Kidney (tissue), 14 donors: ENCODE results near the gene CORO2A. TPM values are rescaled to one million over a fixed set of nuclear protein-coding genes. Genes with fewer than 3 reads are reported as not detected.

Experiments used
- DNase-seq, 5 donors: peaks; one replicate each; pipeline ENCODE4 v3.0.0-alpha.2; 2013 to 2020
- FAIRE-seq: peaks from 2 replicates; lab custom pipeline; 2012; peaks lifted over from hg19 to GRCh38; lab: Jason Lieb, UNC
- H3K27ac ChIP-seq, 2 donors: one replicate each; pipeline ENCODE4 v1.7.0; 2013; ENCODE audit warnings: low read depth in 2 of 2, low read length in 2 of 2, inconsistent platforms in 1 of 2
- H3K27me3 ChIP-seq: one replicate; pipeline ENCODE4 v1.7.1; 2013; ENCODE audit warnings: low read length, inconsistent platforms; ENCODE audit not compliant: control insufficient read depth, insufficient read depth
- H3K36me3 ChIP-seq, 3 donors: one replicate each; pipeline versions ENCODE4 v1.7.0 to v1.7.1; 2013; ENCODE audit warnings: low read length in 3 of 3, control low read depth in 1 of 3, inconsistent platforms in 1 of 3; ENCODE audit not compliant: insufficient read depth in 3 of 3, control insufficient read depth in 2 of 3
- H3K4me1 ChIP-seq, 3 donors: one replicate each; pipeline versions ENCODE4 v1.7.0 to v1.7.1; 2013; ENCODE audit warnings: low read length in 3 of 3, inconsistent platforms in 1 of 3, low read depth in 1 of 3; ENCODE audit not compliant: control insufficient read depth in 2 of 3, insufficient read depth in 2 of 3
- H3K4me3 ChIP-seq, 3 donors: one replicate each; pipeline versions ENCODE4 v1.7.0 to v1.8.1; 2013; ENCODE audit warnings: low read length in 3 of 3, control low read depth in 1 of 3, inconsistent platforms in 1 of 3
- H3K9ac ChIP-seq, 3 donors: one replicate each; pipeline versions ENCODE4 v1.7.0 to v1.7.1; 2013; ENCODE audit warnings: low read length in 3 of 3, control low read depth in 1 of 3, inconsistent platforms in 1 of 3
- H3K9me3 ChIP-seq, 3 donors: one replicate each; pipeline versions ENCODE4 v1.7.0 to v1.7.1; 2013; ENCODE audit warnings: low read length in 3 of 3, control low read depth in 1 of 3, inconsistent platforms in 1 of 3; ENCODE audit not compliant: control insufficient read depth in 2 of 3, insufficient read depth in 1 of 3
- intact Hi-C: fragments of 100-400 bp; cut with DNase I; formaldehyde crosslinking; loops from one replicate; pipeline ENCODE4 v1.11.1; 2022
- polyA plus RNA-seq: library from polyadenylated mRNA; stranded (reverse); fragments of 350-450 nt; fragmentation: Illumina TruSeq; extraction: RNeasy Lipid Tissue Mini Kit (QIAGEN cat#74804); gene quantifications from one replicate; pipeline ENCODE4 v1.2.3, GENCODE V29; 2014; ENCODE audit warnings: low read depth, low replicate concordance; ENCODE audit not compliant: insufficient read depth
- total RNA-seq: library from RNA; stranded (reverse); fragmentation: NEBNext Ultra II Directional; extraction: Animal tissue kit (Norgen Biotek cat#: 25700); gene quantifications from one replicate; pipeline ENCODE4 v1.2.1, GENCODE V29; 2021
- TF ChIP-seq, protein P1 (sequence below): IDR thresholded peaks from 3 replicates; pipeline ENCODE4 v1.5.1; 2012; ENCODE audit warnings: mild to moderate bottlenecking, moderate library complexity, borderline replicate concordance; ENCODE audit not compliant: insufficient read depth; ENCODE audit errors: extremely low read depth
- donor health status: control.
- donor health status: control.
- donor health status: control.
- donor health status: control.
- donor health status: control.
- donor health status: DM: yes; HTN: yes; CAD: no.
- donor health status: Normal renal cell carcinoma (clear cell type).

Gene CORO2A
- total and polyA plus RNA-seq, 2 donors from 2014 or later: 0.90 to 5.3 TPM

DNA sequence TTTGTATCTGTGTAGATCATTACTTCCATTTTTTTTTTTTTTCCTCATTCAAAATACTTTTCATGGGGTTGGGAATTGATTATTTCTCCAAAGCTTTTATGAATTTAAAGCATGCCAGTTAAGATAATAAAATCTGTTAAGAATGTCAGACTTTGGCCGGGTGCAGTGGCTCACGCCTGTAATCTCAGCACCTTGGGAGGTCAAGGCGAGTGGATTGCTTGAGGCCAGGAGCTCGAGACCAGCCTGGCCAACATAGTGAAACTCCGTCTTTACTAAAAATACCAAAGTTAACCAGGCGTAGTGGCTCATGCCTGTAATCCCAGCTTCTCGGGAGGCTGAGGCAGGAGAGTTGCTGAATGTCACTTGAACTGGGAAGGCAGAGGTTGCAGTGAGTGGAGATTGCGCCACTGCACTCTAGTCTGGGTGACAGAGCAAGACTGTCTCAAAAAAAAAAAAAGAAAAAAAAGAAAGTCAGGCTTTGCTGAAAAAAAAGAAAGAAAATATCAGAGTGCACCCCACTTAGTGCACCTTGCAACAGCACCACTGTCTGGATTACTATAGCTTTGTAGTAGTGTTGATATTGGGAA lies 44.6 kb upstream of the CORO2A start:
- Histone ChIP-seq H3K4me1 (no peaks in the 10 kb centered on the region), H3K36me3 (no peaks in the 10 kb centered on the region), H3K9me3 (no peaks in the 10 kb centered on the region), H3K27me3 (no peaks in the 10 kb centered on the region), H3K27ac (no peak overlapping the region), H3K9ac (no peak overlapping the region), H3K4me3 (no peak overlapping the region)
- TF ChIP-seq, protein P1, sequence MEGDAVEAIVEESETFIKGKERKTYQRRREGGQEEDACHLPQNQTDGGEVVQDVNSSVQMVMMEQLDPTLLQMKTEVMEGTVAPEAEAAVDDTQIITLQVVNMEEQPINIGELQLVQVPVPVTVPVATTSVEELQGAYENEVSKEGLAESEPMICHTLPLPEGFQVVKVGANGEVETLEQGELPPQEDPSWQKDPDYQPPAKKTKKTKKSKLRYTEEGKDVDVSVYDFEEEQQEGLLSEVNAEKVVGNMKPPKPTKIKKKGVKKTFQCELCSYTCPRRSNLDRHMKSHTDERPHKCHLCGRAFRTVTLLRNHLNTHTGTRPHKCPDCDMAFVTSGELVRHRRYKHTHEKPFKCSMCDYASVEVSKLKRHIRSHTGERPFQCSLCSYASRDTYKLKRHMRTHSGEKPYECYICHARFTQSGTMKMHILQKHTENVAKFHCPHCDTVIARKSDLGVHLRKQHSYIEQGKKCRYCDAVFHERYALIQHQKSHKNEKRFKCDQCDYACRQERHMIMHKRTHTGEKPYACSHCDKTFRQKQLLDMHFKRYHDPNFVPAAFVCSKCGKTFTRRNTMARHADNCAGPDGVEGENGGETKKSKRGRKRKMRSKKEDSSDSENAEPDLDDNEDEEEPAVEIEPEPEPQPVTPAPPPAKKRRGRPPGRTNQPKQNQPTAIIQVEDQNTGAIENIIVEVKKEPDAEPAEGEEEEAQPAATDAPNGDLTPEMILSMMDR: no peak
- intact Hi-C loops: no loop called here
- FAIRE-seq: no peak
- no peak for DNase-seq

- H3K27me3 ChIP-seq: no peaks in the 10 kb centered on the region
- no peaks in the 10 kb centered on the region for H3K36me3 ChIP-seq
- DNase-seq (no peak), FAIRE-seq (no peak)
- no peaks in the 10 kb centered on the region for H3K9me3 ChIP-seq
- no peak overlapping the region for H3K27ac ChIP-seq
- TF ChIP-seq, protein P1: no peak
- intact Hi-C loops: no loop called here
- H3K4me3 ChIP-seq: no peak overlapping the region
- H3K4me1 ChIP-seq: no peaks in the 10 kb centered on the region
- H3K9ac ChIP-seq: no peak overlapping the region
Observed at GRCh38 chr9:98235126-98235525, 42.7 kb upstream of the CORO2A start.

GRCh38 chr9:98234245-98234825 lies 41.9 kb upstream of the CORO2A start:
- Histone ChIP-seq H3K4me3 (no peak overlapping the region), H3K9ac (no peak overlapping the region), H3K36me3 (no peaks in the 10 kb centered on the region), H3K9me3 (no peaks in the 10 kb centered on the region), H3K27me3 (no peaks in the 10 kb centered on the region), H3K4me1 (no peaks in the 10 kb centered on the region), H3K27ac (no peak overlapping the region)
- FAIRE-seq (no peak), DNase-seq (no peak)
- intact Hi-C loops: no loop called here
- TF ChIP-seq, protein P1: no peak
